ENCODE results near the gene CREG2.

DNA sequence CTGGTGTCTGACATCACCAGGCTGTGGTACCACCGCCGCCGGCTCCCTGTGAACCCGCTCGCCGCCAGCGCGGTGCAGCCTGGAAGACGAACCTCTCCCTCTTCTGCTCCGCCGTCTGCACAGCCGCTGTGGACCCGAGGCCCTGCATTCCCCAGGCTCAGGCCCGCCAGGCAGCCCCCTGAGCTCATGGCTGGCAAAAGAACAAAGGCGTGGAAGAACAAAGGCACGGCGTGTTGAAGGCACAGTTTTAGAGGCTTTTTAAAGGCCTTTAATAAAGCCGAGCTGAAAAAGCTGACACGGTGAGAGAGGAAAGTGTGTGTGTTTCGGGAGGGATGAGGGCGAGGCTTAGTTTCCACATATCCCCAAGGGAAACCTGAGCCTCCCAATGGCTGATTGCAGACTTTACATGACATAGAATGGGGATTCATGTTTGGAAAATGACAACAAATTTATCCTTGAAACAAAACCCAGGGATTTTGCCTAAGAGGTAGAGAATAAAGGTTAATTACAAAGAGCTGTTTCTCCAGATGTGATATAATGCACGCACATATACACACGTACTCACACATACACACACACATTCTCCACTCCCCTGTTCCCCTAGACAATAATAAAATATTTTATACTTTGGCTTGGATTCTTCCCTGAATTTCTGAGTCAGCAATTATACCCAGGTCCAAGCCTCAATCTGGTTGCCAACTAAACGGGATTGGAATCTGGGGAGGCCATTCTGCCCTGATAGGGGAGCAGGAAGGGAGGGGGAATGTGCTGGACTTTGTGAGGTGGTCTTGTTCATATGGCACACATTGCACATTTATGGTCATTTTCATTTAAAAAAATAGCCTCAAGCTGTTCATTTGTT is 47.9 kb upstream of the CREG2 start:
- TF ChIP-seq, protein P1, sequence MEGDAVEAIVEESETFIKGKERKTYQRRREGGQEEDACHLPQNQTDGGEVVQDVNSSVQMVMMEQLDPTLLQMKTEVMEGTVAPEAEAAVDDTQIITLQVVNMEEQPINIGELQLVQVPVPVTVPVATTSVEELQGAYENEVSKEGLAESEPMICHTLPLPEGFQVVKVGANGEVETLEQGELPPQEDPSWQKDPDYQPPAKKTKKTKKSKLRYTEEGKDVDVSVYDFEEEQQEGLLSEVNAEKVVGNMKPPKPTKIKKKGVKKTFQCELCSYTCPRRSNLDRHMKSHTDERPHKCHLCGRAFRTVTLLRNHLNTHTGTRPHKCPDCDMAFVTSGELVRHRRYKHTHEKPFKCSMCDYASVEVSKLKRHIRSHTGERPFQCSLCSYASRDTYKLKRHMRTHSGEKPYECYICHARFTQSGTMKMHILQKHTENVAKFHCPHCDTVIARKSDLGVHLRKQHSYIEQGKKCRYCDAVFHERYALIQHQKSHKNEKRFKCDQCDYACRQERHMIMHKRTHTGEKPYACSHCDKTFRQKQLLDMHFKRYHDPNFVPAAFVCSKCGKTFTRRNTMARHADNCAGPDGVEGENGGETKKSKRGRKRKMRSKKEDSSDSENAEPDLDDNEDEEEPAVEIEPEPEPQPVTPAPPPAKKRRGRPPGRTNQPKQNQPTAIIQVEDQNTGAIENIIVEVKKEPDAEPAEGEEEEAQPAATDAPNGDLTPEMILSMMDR (conservative IDR thresholded peaks at IDR 0.05): no peak
- no peak for TF ChIP-seq EZH2 (IDR thresholded peaks at IDR 0.05; ENCODE audit: low read depth)
